AG20443 (cell line): ENCODE data around the gene EXTL1.
"Not testable (repeated sequence)": the region's sequence is repeated elsewhere in the genome, so short reads cannot be mapped to it uniquely, and the experiment has no call there.

ENCODE experiments used
- DNase-seq: peaks from one replicate; pipeline ENCODE4 v3.0.0; 2012; ENCODE audit warnings: low spot score, mixed read lengths

The EXTL1 gene

GRCh38 chr1:26021647-26022403 lies at the start of gene EXTL1:
EXTL1 (plus strand) TSS chr1:26021775; CDS start chr1:26022647, 872 bp downstream.
- DNase-seq: peak; percentile 63

DNA sequence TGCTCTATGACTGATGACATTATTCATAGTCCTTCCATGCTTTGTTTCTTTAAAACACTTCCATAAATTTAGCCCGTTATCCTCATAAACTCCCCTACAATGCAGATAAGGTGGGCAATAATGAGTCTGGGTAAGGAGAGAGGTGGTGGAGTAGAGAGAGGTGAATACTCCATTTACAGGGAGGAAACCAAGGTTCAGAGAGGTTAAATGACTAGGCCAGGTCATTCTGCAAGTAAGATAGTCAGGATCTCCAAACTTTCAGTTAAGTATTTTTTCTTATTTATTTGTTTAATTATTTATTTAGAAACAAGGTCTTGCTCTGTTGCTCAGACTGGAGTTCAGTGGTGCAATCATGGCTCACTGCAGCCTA lies 49.8 kb upstream of the EXTL1 start:
- no peak for DNase-seq

DNA sequence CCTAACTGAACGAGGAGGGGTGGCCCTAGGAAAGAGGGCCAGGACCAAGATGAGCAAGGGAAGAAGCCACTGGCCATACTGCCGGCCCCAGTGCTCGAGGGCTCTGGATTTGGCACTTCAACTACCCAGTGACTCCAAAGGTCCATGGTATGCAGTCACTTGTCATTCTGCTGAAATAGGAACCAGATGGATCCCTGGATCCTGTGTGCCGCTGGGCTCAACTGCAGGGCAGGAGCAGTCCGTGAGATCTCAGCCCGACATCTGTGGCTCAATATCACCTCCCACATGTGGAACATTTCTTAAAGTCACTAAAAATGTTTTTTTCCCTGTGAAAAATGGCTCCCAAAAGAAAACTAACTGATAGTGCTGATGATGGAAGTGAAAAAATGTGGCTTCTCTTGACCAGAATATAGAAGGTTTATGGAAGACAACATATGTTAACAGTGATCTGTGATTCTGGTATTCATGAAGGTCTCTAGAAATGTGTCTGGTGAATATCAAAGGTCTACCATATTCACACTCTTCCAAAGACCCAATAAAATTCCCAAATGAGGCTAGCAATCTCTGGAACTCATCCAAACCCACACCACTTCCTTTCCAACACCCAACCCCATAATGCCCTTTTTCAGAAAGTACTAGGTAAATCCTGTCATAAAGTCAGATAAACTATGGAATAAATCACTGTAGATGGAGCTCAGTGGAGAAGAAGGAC lies 47.8 kb upstream of the EXTL1 start:
- DNase-seq: peak; percentile 26

GRCh38 chr1:25977801-25978200 lies 43.8 kb upstream of the EXTL1 start:
- DNase-seq: no peak

DNA sequence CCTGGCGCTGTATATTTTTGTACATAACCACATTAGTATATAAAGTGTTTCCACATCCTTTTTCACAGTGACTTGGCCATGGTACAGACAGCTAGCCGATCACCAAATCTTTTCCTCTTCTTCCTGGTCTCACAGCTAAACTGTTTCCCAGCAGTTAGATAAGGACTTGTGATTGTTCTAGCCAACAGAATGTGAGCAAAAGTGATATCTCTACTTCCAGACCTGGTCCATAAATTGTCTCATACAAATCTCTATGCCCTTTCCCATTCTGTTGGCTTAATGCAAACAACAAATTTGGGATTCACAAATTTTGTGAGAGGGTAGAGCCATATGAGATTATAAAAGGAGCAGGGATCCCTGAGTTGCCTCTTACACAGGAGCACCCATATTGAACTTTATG lies 43.2 kb upstream of the EXTL1 start:
- no peak for DNase-seq

DNA sequence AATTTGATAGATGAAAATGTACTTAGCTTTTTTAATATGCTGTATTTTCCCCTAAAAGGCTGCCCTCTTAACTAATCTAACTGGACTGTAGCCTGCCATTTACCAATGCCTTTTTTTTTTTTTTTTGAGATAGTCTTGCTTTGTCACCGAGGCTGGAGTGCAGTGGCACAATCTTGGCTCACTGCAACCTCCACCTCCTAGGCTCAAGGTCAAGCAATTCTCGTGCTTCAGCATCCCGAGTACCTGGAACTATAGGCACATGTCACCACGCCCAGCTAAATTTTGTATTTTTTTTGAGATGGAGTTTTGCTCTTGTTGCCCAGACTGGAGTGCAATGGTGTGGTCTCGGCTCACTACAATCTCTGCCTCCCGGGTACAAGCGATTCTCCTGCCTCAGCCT lies 42.4 kb upstream of the EXTL1 start:
- no peak for DNase-seq

- no peak for DNase-seq
Measured at GRCh38 chr1:25985171-25985570, 36.4 kb upstream of the EXTL1 start.

DNA sequence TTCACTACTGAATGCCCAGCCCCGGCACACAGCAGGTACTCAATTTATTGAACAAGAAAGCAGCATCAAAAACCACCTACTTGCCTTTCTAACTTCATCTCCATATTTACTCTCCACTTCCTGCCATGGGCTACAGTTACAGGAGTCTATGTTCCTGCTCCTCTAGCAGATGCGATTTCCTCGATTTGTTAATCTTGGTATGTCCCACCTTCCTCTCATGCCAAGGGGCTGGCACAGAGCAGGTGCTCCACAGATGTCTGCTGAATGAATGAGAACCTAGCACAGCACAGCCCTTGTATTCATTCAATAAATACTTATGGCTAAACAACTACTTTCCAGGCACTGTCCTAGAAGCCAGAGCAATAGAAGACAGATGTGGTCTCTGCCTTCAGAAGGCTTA lies 35.9 kb upstream of the EXTL1 start:
- no peak for DNase-seq

DNA sequence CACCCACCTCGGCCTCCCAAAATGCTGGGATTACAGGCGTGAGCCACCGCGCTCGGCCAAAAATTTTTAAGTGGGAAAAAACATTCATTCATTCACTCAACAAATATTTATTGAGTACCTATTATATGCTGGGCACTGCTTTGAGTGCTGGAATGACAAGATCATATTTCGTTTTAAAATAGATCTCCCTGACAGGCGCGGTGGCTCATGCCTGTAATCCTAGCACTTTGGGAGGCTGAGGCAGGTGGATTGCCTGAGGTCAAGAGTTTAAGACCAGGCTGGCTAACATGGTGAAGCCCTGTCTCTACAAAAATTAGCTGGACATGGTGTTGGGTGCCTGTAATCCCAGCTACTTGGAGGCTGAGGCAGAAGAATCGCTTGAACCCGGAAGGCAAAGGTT lies 34.8 kb upstream of the EXTL1 start:
- DNase-seq: not testable (repeated sequence)

GRCh38 chr1:25987951-25988350 lies 33.6 kb upstream of the EXTL1 start:
- no peak for DNase-seq

- no peak for DNase-seq
Measured at GRCh38 chr1:25989440-25990234, 31.9 kb upstream of the EXTL1 start.

DNA sequence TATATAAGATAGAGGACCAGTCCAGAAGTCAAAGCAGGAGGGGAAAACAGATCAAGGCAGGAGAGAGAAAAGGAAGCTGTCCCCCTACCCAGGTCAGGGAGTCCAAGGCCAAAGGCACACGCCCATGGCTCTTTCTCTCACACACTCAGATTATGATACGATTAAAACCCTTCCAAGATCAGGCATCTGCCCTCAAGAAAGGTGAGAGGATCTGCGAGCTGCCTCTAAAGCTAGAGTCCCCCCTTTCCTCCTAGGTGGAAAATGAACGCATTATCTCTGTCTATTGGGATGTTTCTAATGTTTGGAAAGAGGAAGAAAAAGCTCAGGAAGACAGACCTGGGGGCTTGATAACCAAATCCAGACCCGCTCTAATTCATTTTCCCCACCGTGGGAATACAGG lies 31.3 kb upstream of the EXTL1 start:
- DNase-seq: no peak

- no peak for DNase-seq
Measured at GRCh38 chr1:25990702-25991395, 30.7 kb upstream of the EXTL1 start.

- no peak for DNase-seq
Measured at GRCh38 chr1:25991937-25992688, 29.5 kb upstream of the EXTL1 start.

- DNase-seq: no peak
Measured at GRCh38 chr1:25992689-25993171, 28.8 kb upstream of the EXTL1 start.

DNA sequence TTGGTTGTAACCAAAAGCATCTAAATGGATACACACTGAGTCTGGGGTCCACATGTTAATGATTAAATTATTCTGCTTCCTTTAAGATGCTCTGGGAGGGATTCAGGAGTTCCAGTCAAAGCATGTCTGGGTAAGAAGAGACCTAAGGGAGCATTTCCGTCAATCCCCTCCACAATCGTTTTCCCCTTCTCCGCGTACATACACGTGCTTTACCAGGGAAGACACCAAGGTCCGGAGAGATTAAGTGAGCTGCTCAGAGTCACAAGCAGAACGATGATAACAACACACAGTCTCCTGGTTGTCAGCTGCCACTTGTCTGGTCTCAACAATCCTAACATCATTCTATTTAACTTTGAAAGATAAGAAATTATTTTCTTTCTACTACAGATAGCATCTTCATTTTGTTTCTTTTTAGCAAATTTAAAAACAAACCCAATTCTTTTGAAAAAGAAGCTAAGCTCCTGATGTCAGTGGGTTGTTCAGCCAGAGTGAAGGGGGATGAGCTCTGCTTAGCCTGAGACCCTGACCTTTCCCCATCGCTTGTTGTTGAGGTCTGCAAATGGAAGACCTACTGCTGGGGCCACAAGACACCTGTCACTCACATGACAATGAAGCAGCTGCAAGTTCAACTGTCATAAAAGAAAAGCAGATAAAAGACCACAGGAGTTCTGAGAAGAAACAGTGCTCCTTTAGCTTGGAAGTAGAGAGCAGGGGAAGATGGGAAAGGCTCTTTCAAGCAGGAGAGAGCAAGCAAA lies 28.2 kb upstream of the EXTL1 start:
- DNase-seq: no peak

- DNase-seq: no peak
Measured at GRCh38 chr1:25994402-25995150, 27.0 kb upstream of the EXTL1 start.

DNA sequence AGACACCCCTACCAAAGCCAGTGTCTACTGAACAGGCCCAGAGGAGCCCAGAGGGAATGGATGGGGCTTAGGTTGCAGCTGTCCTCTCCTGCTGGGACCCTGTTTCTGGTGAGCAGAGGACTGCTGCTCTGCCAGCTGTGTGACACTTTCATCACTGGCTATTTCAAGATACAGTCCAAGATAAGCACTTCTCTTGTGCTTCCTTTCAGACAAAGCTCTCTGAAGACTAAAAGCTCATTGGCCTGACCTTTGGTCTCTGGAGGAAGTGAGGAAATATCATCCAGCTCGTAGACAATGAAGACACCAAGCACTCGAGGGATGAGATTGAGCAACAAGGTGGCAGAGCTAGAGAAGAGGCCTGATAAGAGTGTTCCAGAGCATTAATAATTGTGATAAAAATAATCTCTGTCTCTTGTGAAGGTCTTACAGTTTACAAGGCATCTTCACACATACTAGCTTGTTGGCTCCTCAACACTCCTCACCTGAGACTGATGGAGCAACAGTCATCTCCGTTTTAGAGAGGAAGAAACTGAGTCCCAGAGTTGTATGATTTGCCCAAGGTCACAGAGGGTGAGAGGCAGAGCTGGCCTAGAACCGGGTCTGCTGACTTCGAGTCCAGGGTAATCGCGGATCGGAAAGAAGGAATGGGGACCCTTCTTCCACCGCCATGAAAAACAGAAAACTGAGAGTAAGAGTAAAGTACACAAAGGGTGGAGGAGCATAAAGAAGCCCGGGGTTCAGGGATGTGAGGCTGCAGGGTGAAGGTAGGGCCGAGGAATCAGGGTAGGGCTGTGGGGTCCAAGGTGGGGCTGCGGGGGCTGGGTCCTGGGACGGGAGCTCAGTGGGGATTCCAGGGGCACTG lies 24.4 kb upstream of the EXTL1 start:
- DNase-seq: peak; percentile 47
